ENCODE data around the gene TSPYL6. TPM values are rescaled to one million over a fixed set of nuclear protein-coding genes. Genes with fewer than 3 reads are reported as not detected.

Gene TSPYL6
- total and polyA plus RNA-seq, 2 of the 8 experiments (the other 6 are each of a cell fraction or from before 2014, with no cell fraction given) = not detected

GRCh38 chr2:54271843-54272627 lies 16.0 kb upstream of the TSPYL6 start:
- Histone ChIP-seq H4K20me1 (replicated peaks in 1 of 2; ENCODE audit: control insufficient read depth in 1 of 2, insufficient read depth in 2 of 2, low read length in 2 of 2) (no peaks in the 10 kb centered on the region), H2BK20ac (ENCODE audit: low read length) (no peak overlapping the region), H3K9ac (replicated peaks in 1 of 4; ENCODE audit: extremely low read depth in 1 of 4, low read depth in 3 of 4, low read length in 3 of 4) (no peak overlapping the region), H3K9me3 (ENCODE audit: insufficient read depth in 2 of 2, low read depth in 1 of 2, low read length in 1 of 2) (0 out of 4 replicates have a peak, but pooled peaks cover 0 to 4% of the 10 kb centered on the region in 2 experiments), H3K79me2 (ENCODE audit: control insufficient read depth in 1 of 2, insufficient read depth in 2 of 2, low read length in 2 of 2) (no peaks in the 10 kb centered on the region), H3K27me3 (replicated peaks in 1 of 4; ENCODE audit: control insufficient read depth in 3 of 4, extremely low read depth in 1 of 4, insufficient read depth in 3 of 4, low read length in 3 of 4) (no peaks in the 10 kb centered on the region), H3K14ac (ENCODE audit: insufficient read length) (no peak overlapping the region), H3K36me3 (ENCODE audit: control insufficient read depth in 2 of 4, insufficient read depth in 4 of 4, low read length in 3 of 4) (no peaks in the 10 kb centered on the region), H4K91ac (replicated peaks; ENCODE audit: insufficient read length, low read length) (no peak overlapping the region), H3K23ac (ENCODE audit: insufficient read length) (no peak overlapping the region), H3K4me3 (ENCODE audit: extremely low read depth in 1 of 4, insufficient read depth in 2 of 4, low read depth in 3 of 4, low read length in 4 of 4) (no peak overlapping the region), H3K56ac (replicated peaks; ENCODE audit: insufficient read length, low read depth, low read length) (no peak overlapping the region), H3K23me2 (ENCODE audit: low read depth, low read length) (no peaks in the 10 kb centered on the region), H2BK12ac (ENCODE audit: low read depth, low read length) (no peak overlapping the region), H3K79me1 (ENCODE audit: low read depth, low read length) (no peaks in the 10 kb centered on the region), H2BK120ac (replicated peaks; ENCODE audit: low read depth, low read length) (no peak overlapping the region), H3K27ac (ENCODE audit: low read depth, low read length) (no peak overlapping the region), H3K18ac (ENCODE audit: extremely low read depth, low read length) (no peak overlapping the region), H3K4ac (replicated peaks; ENCODE audit: insufficient read length, low read depth, low read length) (no peak overlapping the region), H4K8ac (ENCODE audit: extremely low read depth, insufficient read depth, low read length) (no peak overlapping the region), H2BK5ac (ENCODE audit: low read depth, low read length) (no peak overlapping the region), H2AFZ (ENCODE audit: low read length) (no peak overlapping the region), H4K5ac (ENCODE audit: insufficient read length, low read depth, low read length) (no peak overlapping the region), H3K4me2 (ENCODE audit: insufficient read depth in 1 of 2, low read depth in 2 of 2, low read length in 2 of 2) (no peak overlapping the region), H2BK15ac (ENCODE audit: low read length) (no peak overlapping the region), H2AK5ac (ENCODE audit: low read depth, low read length) (no peak overlapping the region), H3K4me1 (replicated peaks in 1 of 4; ENCODE audit: control insufficient read depth in 3 of 4, insufficient read depth in 4 of 4, low read length in 3 of 4) (no peaks in the 10 kb centered on the region)
- ChIA-PET POLR2A (ENCODE audit: partially characterized antibody) (no interaction called here), CTCF (ENCODE audit: partially characterized antibody) (no interaction called here)
- no peak for FAIRE-seq
- TF ChIP-seq TBP (IDR thresholded peaks at IDR 0.05; ENCODE audit: low read depth, low read length) (no peak), MAFK (IDR thresholded peaks at IDR 0.05; ENCODE audit: low read depth, low read length) (no peak), TCF12 (IDR thresholded peaks at IDR 0.05; ENCODE audit: low read depth, low read length) (no peak), NANOG (IDR thresholded peaks at IDR 0.05; ENCODE audit: insufficient read depth, low read depth, low read length, poor library complexity, severe bottlenecking) (no peak), CEBPB (IDR thresholded peaks at IDR 0.05; ENCODE audit: low read depth, low read length) (no peak), RFX5 (IDR thresholded peaks at IDR 0.05; ENCODE audit: borderline replicate concordance, low read depth, low read length) (no peak)
- 95% methylated on average over 6 of the region's 6 CpGs; no CpG with 5 or more reads in 1 of the 2 experiments for WGBS, 2 experiments (ENCODE audit: extremely low coverage in 1 of 2, insufficient coverage in 1 of 2, insufficient read length in 1 of 2, insufficient replicate concordance in 2 of 2, low coverage in 1 of 2, low lambda C conversion rate in 2 of 2, missing lambda C conversion rate in 1 of 2)
- DNase-seq (ENCODE audit: low read depth in 1 of 2, low spot score in 2 of 2) = no peak

All from H1 (cell line).